K562 (cell line): ENCODE results near the gene INCA1. TPM values are rescaled to one million over a fixed set of nuclear protein-coding genes. Genes with fewer than 3 reads are reported as not detected.
A peak's percentile ranks its signal among the peaks of the same experiment; 100 is the strongest.

Source experiments
- ARID1B ChIP-seq: fragments of 450-650 bp; IDR thresholded peaks from 2 replicates; pipeline ENCODE4 v1.6.1; 2016; ENCODE audit warnings: antibody characterized with exemption, mild to moderate bottlenecking, inconsistent platforms
- ARNT ChIP-seq, 2 experiments: fragments of 450-650 bp; IDR thresholded peaks; 2 replicates each; pipeline ENCODE4 v1.6.1; 2016; ENCODE audit warnings: mild to moderate bottlenecking in 1 of 2
- BMI1 ChIP-seq: fragments of 150-350 bp; IDR thresholded peaks from 2 replicates; pipeline ENCODE4 v1.6.1; 2014; ENCODE audit warnings: low read length
- BRF1 ChIP-seq: IDR thresholded peaks from 3 replicates; pipeline ENCODE4 v1.6.1; 2011; ENCODE audit warnings: borderline replicate concordance, mild to moderate bottlenecking; ENCODE audit not compliant: insufficient read length; ENCODE audit errors: extremely low read depth
- CCNT2 ChIP-seq: IDR thresholded peaks from 2 replicates; pipeline ENCODE4 v1.6.1; 2011; ENCODE audit warnings: borderline replicate concordance, low read depth, mild to moderate bottlenecking, moderate library complexity, mixed read lengths, low read length; ENCODE audit not compliant: insufficient read length; ENCODE audit errors: extremely low read depth
- ERF ChIP-seq: fragments of 450-650 bp; formaldehyde crosslinking; IDR thresholded peaks from 2 replicates; pipeline ENCODE4 v1.4.0; 2020; ENCODE audit warnings: mild to moderate bottlenecking, mixed read lengths
- HOMEZ ChIP-seq: fragments of 250-450 bp; sonication (Bioruptor Pico); IDR thresholded peaks from 2 replicates; pipeline ENCODE4 v1.4.0; 2020; ENCODE audit warnings: mild to moderate bottlenecking, moderate library complexity
- JUN ChIP-seq, 2 experiments: sonication (generic) in 1 of 2; formaldehyde crosslinking in 1 of 2; IDR thresholded peaks; 2 replicates each; pipeline versions ENCODE4 v1.6.1 to v1.8.0; 2012 to 2022; ENCODE audit warnings: borderline replicate concordance in 2 of 2, mild to moderate bottlenecking in 2 of 2, improper control_type of control experiment in 1 of 2, low read depth in 1 of 2, low read length in 1 of 2, missing genetic modification reagents in 1 of 2
- KHSRP ChIP-seq: fragments of 450-650 bp; IDR thresholded peaks from 2 replicates; pipeline ENCODE4 v1.6.1; 2017
- MAFG ChIP-seq: fragments of 450-650 bp; conservative IDR thresholded peaks from 2 replicates; pipeline ENCODE4 v1.6.1; 2016; ENCODE audit warnings: missing genetic modification characterization, missing compliant biosample characterization
- MAX ChIP-seq: sonication (generic); formaldehyde crosslinking; IDR thresholded peaks from 2 replicates; pipeline ENCODE4 v1.9.0; 2022; ENCODE audit warnings: mild to moderate bottlenecking, missing genetic modification reagents
- MAZ ChIP-seq, 2 experiments: fragments of 450-650 bp in 1 of 2; sonication (generic) in 1 of 2; formaldehyde crosslinking; IDR thresholded peaks in 1 of 2; conservative IDR thresholded peaks in 1 of 2; 2 replicates each; pipeline versions ENCODE4 v1.4.0 to v1.5.0; 2020; ENCODE audit warnings: mild to moderate bottlenecking in 1 of 2, missing genetic modification reagents in 1 of 2
- MBD2 ChIP-seq: sonication (generic); IDR thresholded peaks from 2 replicates; pipeline ENCODE4 v1.6.1; 2016; ENCODE audit warnings: low read depth, borderline replicate concordance
- MEIS2 ChIP-seq: fragments of 450-650 bp; IDR thresholded peaks from 2 replicates; pipeline ENCODE4 v1.6.1; 2014; ENCODE audit warnings: mild to moderate bottlenecking; ENCODE audit not compliant: partially characterized antibody
- NFRKB ChIP-seq: fragments of 450-650 bp; IDR thresholded peaks from 2 replicates; pipeline ENCODE4 v1.6.1; 2016; ENCODE audit warnings: low read depth
- OTX1 ChIP-seq: fragments of 450-650 bp; formaldehyde crosslinking; IDR thresholded peaks from 2 replicates; pipeline ENCODE4 v1.4.0; 2022; ENCODE audit warnings: mild to moderate bottlenecking
- RBBP5 ChIP-seq: fragments of 200-600 bp; sonication (generic); IDR thresholded peaks from 2 replicates; pipeline ENCODE4 v1.6.1; 2012; ENCODE audit warnings: borderline replicate concordance, mild to moderate bottlenecking, low read length, control low read depth, inconsistent platforms; ENCODE audit not compliant: insufficient read depth, poor library complexity, severe bottlenecking
- SNIP1 ChIP-seq: fragments of 450-650 bp; IDR thresholded peaks from 2 replicates; pipeline ENCODE4 v1.7.1; 2017; ENCODE audit warnings: low read depth, mild to moderate bottlenecking
- TAF1 ChIP-seq: IDR thresholded peaks from 2 replicates; pipeline ENCODE4 v1.6.1; 2011; ENCODE audit warnings: mild to moderate bottlenecking, low read length, moderate library complexity; ENCODE audit not compliant: insufficient read depth, control insufficient read depth, severe bottlenecking; ENCODE audit errors: extremely low read depth
- TCFL5 ChIP-seq: fragments of 250-450 bp; sonication (Bioruptor Pico); conservative IDR thresholded peaks from 2 replicates; pipeline ENCODE4 v1.6.1; 2021; ENCODE audit warnings: mild to moderate bottlenecking, moderate library complexity, matching md5 sums
- TEAD1 ChIP-seq, 2 experiments: fragments of 450-650 bp in 1 of 2; sonication (generic) in 1 of 2; formaldehyde crosslinking; IDR thresholded peaks; 2 replicates each; pipeline versions ENCODE4 v1.4.0 to v1.8.0; 2020 to 2022; ENCODE audit warnings: mild to moderate bottlenecking in 2 of 2, missing genetic modification reagents in 1 of 2
- USF2 ChIP-seq: sonication (generic); formaldehyde crosslinking; IDR thresholded peaks from 2 replicates; pipeline ENCODE4 v1.5.0; 2020; ENCODE audit warnings: missing genetic modification reagents
- ZNF174 ChIP-seq: fragments of 250-450 bp; sonication (Bioruptor Pico); IDR thresholded peaks from 2 replicates; pipeline ENCODE4 v1.4.0; 2020; ENCODE audit warnings: mild to moderate bottlenecking
- ZNF57 ChIP-seq: fragments of 450-650 bp; formaldehyde crosslinking; IDR thresholded peaks from 2 replicates; pipeline ENCODE4 v1.4.0; 2020; ENCODE audit warnings: mild to moderate bottlenecking, moderate library complexity
- ZNF77 ChIP-seq: fragments of 250-450 bp; sonication (Bioruptor Pico); IDR thresholded peaks from 2 replicates; pipeline ENCODE4 v1.5.0; 2020
- polyA plus RNA-seq, 8 experiments: library from polyadenylated mRNA; depleted of rRNA in 4 of 8; stranded (reverse) in 5 of 8; unstranded in 3 of 8; fragments of >200 nt; fragmentation: Nextera tagmentation in 2 of 8; fragmentation: Illumina TruSeq in 1 of 8; extraction: Ambion mirVana in 2 of 8; extraction: Trizol in 1 of 8; gene quantifications; 2 replicates each; pipeline versions ENCODE4 v1.2.1 to v1.2.3, GENCODE V29; 2011 to 2014; ENCODE audit warnings: inconsistent platforms in 1 of 8, missing spikeins in 1 of 8
- total RNA-seq, 7 experiments: library from RNA; depleted of rRNA in 6 of 7; stranded (reverse); fragments of >200 nt in 6 of 7; fragmentation: Illumina TruSeq in 2 of 7; extraction: Trizol in 2 of 7; gene quantifications; 2 replicates each; pipeline versions ENCODE4 v1.2.1 to v1.2.3, GENCODE V29; 2011 to 2021; ENCODE audit warnings: low replicate concordance in 1 of 7
- TF ChIP-seq, protein P1 (sequence below): fragments of 250-450 bp; sonication (Bioruptor Pico); IDR thresholded peaks from 2 replicates; pipeline ENCODE4 v1.8.0; 2022; ENCODE audit warnings: moderate library complexity, mild to moderate bottlenecking, inconsistent platforms

Gene INCA1
- total and polyA plus RNA-seq, 9 of the 15 experiments (the other 6 are each of a cell fraction or from before 2014, with no cell fraction given): 0.08 to 0.50 (median 0.13) TPM; not detected in 4

- TF ChIP-seq, protein P1, sequence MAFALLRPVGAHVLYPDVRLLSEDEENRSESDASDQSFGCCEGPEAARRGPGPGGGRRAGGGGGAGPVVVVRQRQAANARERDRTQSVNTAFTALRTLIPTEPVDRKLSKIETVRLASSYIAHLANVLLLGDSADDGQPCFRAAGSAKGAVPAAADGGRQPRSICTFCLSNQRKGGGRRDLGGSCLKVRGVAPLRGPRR (CRISPR knock-in tag): no peak
- TF ChIP-seq TCFL5 (CRISPR knock-in tag) (no peak), TAF1 (peak; percentile 85), MAZ (CRISPR knock-in tag; conservative IDR thresholded peaks at IDR 0.05 in 1 of 2, IDR thresholded peaks at IDR 0.05 in 1 of 2) (no peak; a peak in 1 of 4 replicates), TEAD1 (CRISPR knock-in tag; IDR thresholded peaks at IDR 0.05) (peak in 1 of 2 experiments; percentile 51; a peak in 1 of 4 replicates), MAX (CRISPR knock-in tag) (peak; percentile 52), RBBP5 (peak; percentile 54), ARID1B (no peak), MAFG (tag) (no peak), ZNF174 (CRISPR knock-in tag) (no peak), ZNF77 (CRISPR knock-in tag) (no peak), JUN (IDR thresholded peaks at IDR 0.05; ENCODE audit: borderline replicate concordance, low read depth, low read length) (peak; percentile 22; the same call in 1 of the 2 replicates), JUN (CRISPR knock-in tag; IDR thresholded peaks at IDR 0.05; ENCODE audit: borderline replicate concordance) (no peak), MBD2 (no peak; the same call in 1 of the 2 replicates), KHSRP (no peak), ZNF57 (CRISPR knock-in tag) (no peak), OTX1 (CRISPR knock-in tag) (no peak), MEIS2 (peak; percentile 85), BRF1 (no peak), HOMEZ (CRISPR knock-in tag) (no peak), SNIP1 (no peak), CCNT2 (peak; percentile 71), BMI1 (no peak), USF2 (CRISPR knock-in tag) (no peak), ARNT (IDR thresholded peaks at IDR 0.05) (no peak), NFRKB (no peak), ERF (no peak)
These were observed 57.3 kb downstream of the INCA1 start, which contains the start of the genes RNF167 and SLC25A11 (continued) for GRCh38 chr17:4939796-4940554.
